SK-N-MC (cell line): Measurements from ENCODE around the gene P2RY2.

Experiments
- EZH2 ChIP-seq: fragments of 200-600 bp; sonication (generic); IDR thresholded peaks from one replicate; pipeline ENCODE4 v1.6.1; 2017; ENCODE audit warnings: antibody characterized with exemption
- FOXP2 ChIP-seq: optimal IDR thresholded peaks from 2 replicates; pipeline ENCODE3; 2011; ENCODE audit warnings: mild to moderate bottlenecking, moderate library complexity; ENCODE audit not compliant: insufficient read depth; ENCODE audit errors: extremely low read length, control extremely low read depth
- POLR2AphosphoS5 ChIP-seq: IDR thresholded peaks from 2 replicates; pipeline ENCODE4 v1.6.1; 2012; ENCODE audit warnings: mild to moderate bottlenecking, low read depth, low read length, borderline replicate concordance

- no peak for TF ChIP-seq POLR2AphosphoS5
- no peak for TF ChIP-seq EZH2
- TF ChIP-seq FOXP2: no peak
These were observed 31.2 kb upstream of the P2RY2 start for GRCh38 chr11:73186886-73187285.
